Calu3 (cell line): ENCODE results near the gene CPA1. TPM values are rescaled to one million over a fixed set of nuclear protein-coding genes. Genes with fewer than 3 reads are reported as not detected.
"Not testable (repeated sequence)": the region's sequence is repeated elsewhere in the genome, so short reads cannot be mapped to it uniquely, and the experiment has no call there.

ENCODE experiments used
- BruUV-seq: library from RNA; stranded (reverse); fragments of 400-500 nt; replicated peaks from 2 replicates; lab custom pipeline; 2021; lab: Mats Ljungman, UMichigan
- CTCF ChIA-PET: fragments of 300-600 bp; sonication (Branson Sonifier 250); formaldehyde crosslinking; loops from one replicate; lab custom pipeline; 2022; ENCODE audit warnings: antibody characterized with exemption; lab: Charles Lee
- DNase-seq: peaks from one replicate; pipeline ENCODE4 v3.0.0; 2022
- H3K27ac Mint-ChIP-seq: one replicate; pipeline ENCODE4 v1.8.0; 2022; ENCODE audit warnings: mixed read lengths; ENCODE audit not compliant: unreplicated experiment
- H3K27me3 Mint-ChIP-seq: one replicate; pipeline ENCODE4 v1.8.0; 2022; ENCODE audit warnings: mixed read lengths; ENCODE audit not compliant: unreplicated experiment
- H3K36me3 Mint-ChIP-seq: one replicate; pipeline ENCODE4 v1.8.0; 2022; ENCODE audit warnings: mild to moderate bottlenecking, moderate library complexity, mixed read lengths; ENCODE audit not compliant: insufficient read depth, unreplicated experiment
- H3K4me1 Mint-ChIP-seq: one replicate; pipeline ENCODE4 v1.8.0; 2022; ENCODE audit warnings: mild to moderate bottlenecking, low read depth, mixed read lengths; ENCODE audit not compliant: unreplicated experiment
- H3K4me3 Mint-ChIP-seq: one replicate; pipeline ENCODE4 v1.8.0; 2022; ENCODE audit warnings: mild to moderate bottlenecking, low read depth, moderate library complexity, mixed read lengths; ENCODE audit not compliant: unreplicated experiment
- H3K9me3 Mint-ChIP-seq: one replicate; pipeline ENCODE4 v1.8.0; 2022; ENCODE audit warnings: low read depth, mixed read lengths; ENCODE audit not compliant: unreplicated experiment
- CTCF ChIP-seq: fragments of 200-600 bp; IDR thresholded peaks from one replicate; pipeline ENCODE4 v1.8.0; 2022; ENCODE audit warnings: antibody characterized with exemption; ENCODE audit not compliant: unreplicated experiment
- intact Hi-C: fragments of 100-400 bp; cut with micrococcal nuclease; formaldehyde crosslinking; loops from one replicate; pipeline ENCODE4 v1.10.0; 2022; ENCODE audit not compliant: unreplicated experiment
- total RNA-seq: library from RNA; stranded (reverse); gene quantifications from 2 replicates; pipeline ENCODE4 v1.2.3, GENCODE V29; 2022

Gene CPA1
- total RNA-seq, 1 experiment from 2014 or later = not detected

GRCh38 chr7:130372402-130373165 is 7.7 kb upstream of the CPA1 start:
- CTCF ChIA-PET = no interaction called here
- no TSS peak for BruUV-seq
- Mint-ChIP-seq H3K27me3 (no peaks in the 10 kb centered on the region), H3K4me3 (no peak overlapping the region), H3K27ac (no peak overlapping the region), H3K36me3 (no peaks in the 10 kb centered on the region), H3K9me3 (peaks cover 6% of the 10 kb centered on the region), H3K4me1 (no peaks in the 10 kb centered on the region)
- no peak for TF ChIP-seq CTCF
- no peak for DNase-seq
- intact Hi-C loops = no loop called here

GRCh38 chr7:130374507-130374906 is 5.8 kb upstream of the CPA1 start:
- DNase-seq = no peak
- no peaks in the 10 kb centered on the region for H3K27me3 Mint-ChIP-seq
- CTCF ChIA-PET = no interaction called here
- intact Hi-C loops = no loop called here
- H3K9me3 Mint-ChIP-seq = peaks cover 6% of the 10 kb centered on the region
- H3K4me1 Mint-ChIP-seq = no peaks in the 10 kb centered on the region
- no peak overlapping the region for H3K4me3 Mint-ChIP-seq
- BruUV-seq = no TSS peak
- H3K36me3 Mint-ChIP-seq = no peaks in the 10 kb centered on the region
- no peak overlapping the region for H3K27ac Mint-ChIP-seq
- no peak for TF ChIP-seq CTCF

- BruUV-seq, H3K9me3 Mint-ChIP-seq, H3K4me3 Mint-ChIP-seq, DNase-seq, intact Hi-C loops, CTCF ChIA-PET, H3K4me1 Mint-ChIP-seq, H3K27ac Mint-ChIP-seq, H3K36me3 Mint-ChIP-seq: not testable (repeated sequence)
- peaks cover 14% of the 10 kb centered on the region for H3K27me3 Mint-ChIP-seq
These were observed 3.8 kb upstream of the CPA1 start for GRCh38 chr7:130376461-130376860.

GRCh38 chr7:130377178-130377577 is 3.1 kb upstream of the CPA1 start:
- intact Hi-C loops = no loop called here
- peaks cover 3% of the 10 kb centered on the region for H3K9me3 Mint-ChIP-seq
- H3K36me3 Mint-ChIP-seq = no peaks in the 10 kb centered on the region
- CTCF ChIA-PET = interaction anchor here (0.6 kb wide), 1 partner anchor 15 kb away, joined by 6 read pairs; no protein-coding TSS in a partner anchor
- no TSS peak for BruUV-seq
- H3K4me1 Mint-ChIP-seq = no peaks in the 10 kb centered on the region
- DNase-seq = no peak
- no peak overlapping the region for H3K27ac Mint-ChIP-seq
- peaks cover 14% of the 10 kb centered on the region for H3K27me3 Mint-ChIP-seq
- TF ChIP-seq CTCF = no peak
- no peak overlapping the region for H3K4me3 Mint-ChIP-seq

GRCh38 chr7:130379019-130379418 is 1.3 kb upstream of the CPA1 start:
- CTCF ChIA-PET = no interaction called here
- no peak overlapping the region for H3K27ac Mint-ChIP-seq

More at GRCh38 chr7:130379019-130379418, 1.3 kb upstream of the CPA1 start:
- intact Hi-C loops = no loop called here
- no peak for TF ChIP-seq CTCF
- Mint-ChIP-seq H3K4me3 (no peak overlapping the region), H3K36me3 (no peaks in the 10 kb centered on the region), H3K9me3 (peaks cover 3% of the 10 kb centered on the region), H3K27me3 (peaks cover 14% of the 10 kb centered on the region), H3K4me1 (no peaks in the 10 kb centered on the region)
- no TSS peak for BruUV-seq
- no peak for DNase-seq
